ENCODE results near the gene CDH13.

CDH13 gene

DNA sequence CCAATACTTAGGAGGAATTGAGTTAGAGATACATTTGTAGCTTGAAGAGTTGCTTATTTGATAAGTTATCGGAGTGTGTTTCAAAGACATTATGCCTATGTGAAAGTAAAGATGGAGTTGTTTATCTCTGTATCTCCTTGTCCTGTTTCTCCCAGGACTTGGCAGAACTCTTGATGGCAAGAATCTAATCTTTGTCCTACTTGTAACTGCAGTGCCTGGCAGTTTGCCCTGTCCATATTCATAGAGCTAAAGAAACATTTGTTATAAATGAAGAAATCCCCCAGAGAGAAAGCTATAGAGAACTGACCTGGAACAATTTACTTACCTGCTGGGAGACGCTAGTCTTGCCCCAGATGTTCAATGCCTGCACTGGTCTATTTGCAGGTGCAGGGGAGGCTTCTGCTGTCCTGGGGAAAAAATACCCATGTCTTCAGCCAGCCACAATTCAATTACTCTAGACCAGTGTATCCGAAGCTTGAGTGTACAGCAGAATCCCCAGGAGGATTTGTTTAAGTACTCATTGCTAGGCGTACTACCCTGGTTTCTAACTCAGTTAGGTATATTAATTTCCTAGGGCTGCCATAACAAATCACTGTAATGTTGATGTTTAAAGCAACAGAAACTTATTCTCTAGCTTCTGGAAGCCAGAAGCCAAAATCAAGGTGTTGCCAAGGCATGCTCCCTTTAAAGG lies 771.0 kb downstream of the CDH13 start:
- no peaks in the 10 kb centered on the region for H3K27me3 ChIP-seq (ENCODE audit: insufficient read depth, low read depth, severe bottlenecking)
- H3K36me3 ChIP-seq, result no peaks in the 10 kb centered on the region
- no peak overlapping the region for H3K4me3 ChIP-seq (ENCODE audit: low read depth, low read length)
- no peaks in the 10 kb centered on the region for H3K9me3 ChIP-seq (ENCODE audit: severe bottlenecking)
- TF ChIP-seq, protein P1, sequence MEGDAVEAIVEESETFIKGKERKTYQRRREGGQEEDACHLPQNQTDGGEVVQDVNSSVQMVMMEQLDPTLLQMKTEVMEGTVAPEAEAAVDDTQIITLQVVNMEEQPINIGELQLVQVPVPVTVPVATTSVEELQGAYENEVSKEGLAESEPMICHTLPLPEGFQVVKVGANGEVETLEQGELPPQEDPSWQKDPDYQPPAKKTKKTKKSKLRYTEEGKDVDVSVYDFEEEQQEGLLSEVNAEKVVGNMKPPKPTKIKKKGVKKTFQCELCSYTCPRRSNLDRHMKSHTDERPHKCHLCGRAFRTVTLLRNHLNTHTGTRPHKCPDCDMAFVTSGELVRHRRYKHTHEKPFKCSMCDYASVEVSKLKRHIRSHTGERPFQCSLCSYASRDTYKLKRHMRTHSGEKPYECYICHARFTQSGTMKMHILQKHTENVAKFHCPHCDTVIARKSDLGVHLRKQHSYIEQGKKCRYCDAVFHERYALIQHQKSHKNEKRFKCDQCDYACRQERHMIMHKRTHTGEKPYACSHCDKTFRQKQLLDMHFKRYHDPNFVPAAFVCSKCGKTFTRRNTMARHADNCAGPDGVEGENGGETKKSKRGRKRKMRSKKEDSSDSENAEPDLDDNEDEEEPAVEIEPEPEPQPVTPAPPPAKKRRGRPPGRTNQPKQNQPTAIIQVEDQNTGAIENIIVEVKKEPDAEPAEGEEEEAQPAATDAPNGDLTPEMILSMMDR (IDR thresholded peaks at IDR 0.05; ENCODE audit: low read depth, low read length), result no peak
- H3K27ac ChIP-seq, result no peak overlapping the region
- DNase-seq, result no peak

- no peak for DNase-seq
- H3K9me3 ChIP-seq (ENCODE audit: severe bottlenecking), result no peaks in the 10 kb centered on the region
- H3K27ac ChIP-seq, result no peak overlapping the region
- no peak overlapping the region for H3K4me3 ChIP-seq (ENCODE audit: low read depth, low read length)
- no peaks in the 10 kb centered on the region for H3K36me3 ChIP-seq
- H3K27me3 ChIP-seq (ENCODE audit: insufficient read depth, low read depth, severe bottlenecking), result no peaks in the 10 kb centered on the region
- TF ChIP-seq, protein P1 (IDR thresholded peaks at IDR 0.05; ENCODE audit: low read depth, low read length), result no peak
Observed at GRCh38 chr16:83400234-83400633, 773.5 kb downstream of the CDH13 start.

- Histone ChIP-seq H3K27me3 (ENCODE audit: insufficient read depth, low read depth, severe bottlenecking) (no peaks in the 10 kb centered on the region), H3K4me3 (ENCODE audit: low read depth, low read length) (no peak overlapping the region), H3K27ac (no peak overlapping the region), H3K9me3 (ENCODE audit: severe bottlenecking) (no peaks in the 10 kb centered on the region), H3K36me3 (no peaks in the 10 kb centered on the region)
- DNase-seq, result no peak
- TF ChIP-seq, protein P1 (IDR thresholded peaks at IDR 0.05; ENCODE audit: low read depth, low read length), result 0 out of 2 replicates have a peak, but pooled peaks have one; percentile 9
Observed at GRCh38 chr16:83402160-83402814, 775.5 kb downstream of the CDH13 start.

GRCh38 chr16:83402967-83403366 lies 776.2 kb downstream of the CDH13 start:
- H3K9me3 ChIP-seq (ENCODE audit: severe bottlenecking), result no peaks in the 10 kb centered on the region
- TF ChIP-seq, protein P1 (IDR thresholded peaks at IDR 0.05; ENCODE audit: low read depth, low read length), result no peak
- H3K4me3 ChIP-seq (ENCODE audit: low read depth, low read length), result no peak overlapping the region
- H3K27ac ChIP-seq, result no peak overlapping the region
- no peak for DNase-seq
- no peaks in the 10 kb centered on the region for H3K36me3 ChIP-seq
- no peaks in the 10 kb centered on the region for H3K27me3 ChIP-seq (ENCODE audit: insufficient read depth, low read depth, severe bottlenecking)

GRCh38 chr16:83403761-83404160 lies 777.0 kb downstream of the CDH13 start:
- H3K27me3 ChIP-seq (ENCODE audit: insufficient read depth, low read depth, severe bottlenecking), result no peaks in the 10 kb centered on the region
- TF ChIP-seq, protein P1 (IDR thresholded peaks at IDR 0.05; ENCODE audit: low read depth, low read length), result no peak

More at GRCh38 chr16:83403761-83404160, 777.0 kb downstream of the CDH13 start:
- no peaks in the 10 kb centered on the region for H3K36me3 ChIP-seq
- H3K27ac ChIP-seq, result no peak overlapping the region
- H3K4me3 ChIP-seq (ENCODE audit: low read depth, low read length), result no peak overlapping the region
- no peaks in the 10 kb centered on the region for H3K9me3 ChIP-seq (ENCODE audit: severe bottlenecking)
- no peak for DNase-seq
